WTC11 (cell line): ENCODE measurements around the gene KRT27. TPM values are rescaled to one million over a fixed set of nuclear protein-coding genes. Genes with fewer than 3 reads are reported as not detected.

Source experiments
- ATAC-seq: fragments of 200-7000 bp; cut with Tn5 transposase; 2 replicates; pipeline ENCODE4 v1.10.0; 2021; ENCODE audit warnings: mild to moderate bottlenecking, moderate library complexity
- Bru-seq: library from RNA; stranded (reverse); fragments of 400-500 nt; gene quantifications from one replicate; lab custom pipeline; 2021; lab: Mats Ljungman, UMichigan
- CTCF ChIA-PET: fragments of 300-600 bp; sonication (Branson Sonifier 250); formaldehyde crosslinking; loops from one replicate; lab custom pipeline; 2021; ENCODE audit warnings: antibody characterized with exemption; lab: Charles Lee
- POLR2A ChIA-PET: fragments of 350-600 bp; sonication (Branson Sonifier 250); formaldehyde crosslinking; loops from one replicate; lab custom pipeline; 2021; ENCODE audit warnings: antibody characterized with exemption; lab: Charles Lee
- DNase-seq: peaks from one replicate; pipeline ENCODE4 v3.0.0; 2021; ENCODE audit warnings: low spot score
- H3K27ac Mint-ChIP-seq: 2 replicates; pipeline ENCODE4 v1.8.0; 2021; ENCODE audit warnings: mixed read lengths
- H3K27me3 Mint-ChIP-seq: 2 replicates; pipeline ENCODE4 v1.8.0; 2021; ENCODE audit warnings: low read depth, mild to moderate bottlenecking, moderate library complexity, mixed read lengths
- H3K36me3 Mint-ChIP-seq: 2 replicates; pipeline ENCODE4 v1.8.0; 2021; ENCODE audit warnings: mixed read lengths
- H3K4me1 Mint-ChIP-seq: 2 replicates; pipeline ENCODE4 v1.8.0; 2022; ENCODE audit warnings: mixed read lengths
- H3K4me3 Mint-ChIP-seq: 2 replicates; pipeline ENCODE4 v1.8.0; 2021; ENCODE audit warnings: mild to moderate bottlenecking, moderate library complexity, mixed read lengths
- H3K9me3 Mint-ChIP-seq: 2 replicates; pipeline ENCODE4 v1.8.0; 2021; ENCODE audit warnings: mixed read lengths
- ATF3 ChIP-seq: sonication (generic); formaldehyde crosslinking; conservative IDR thresholded peaks from 2 replicates; pipeline ENCODE4 v1.8.1; 2022; ENCODE audit warnings: mild to moderate bottlenecking, missing genetic modification reagents
- ATF6 ChIP-seq: sonication (generic); formaldehyde crosslinking; IDR thresholded peaks from 2 replicates; pipeline ENCODE4 v1.8.1; 2023; ENCODE audit warnings: mild to moderate bottlenecking, missing genetic modification reagents
- CDX4 ChIP-seq: fragments of 250-450 bp; sonication (Bioruptor Pico); IDR thresholded peaks from 2 replicates; pipeline ENCODE4 v1.9.0; 2021; ENCODE audit warnings: moderate library complexity, mild to moderate bottlenecking, inconsistent platforms, borderline replicate concordance
- CTCF ChIP-seq: fragments of 200-600 bp; IDR thresholded peaks from 2 replicates; pipeline ENCODE4 v1.8.0; 2022; ENCODE audit warnings: antibody characterized with exemption
- E2F5 ChIP-seq: sonication (generic); formaldehyde crosslinking; IDR thresholded peaks from 2 replicates; pipeline ENCODE4 v1.8.1; 2022; ENCODE audit warnings: mild to moderate bottlenecking, moderate library complexity, missing genetic modification reagents
- ELF4 ChIP-seq: sonication (generic); formaldehyde crosslinking; IDR thresholded peaks from 2 replicates; pipeline ENCODE4 v1.8.1; 2022; ENCODE audit warnings: low read depth, mild to moderate bottlenecking, moderate library complexity, missing genetic modification reagents
- GABPB1 ChIP-seq: sonication (generic); formaldehyde crosslinking; IDR thresholded peaks from 2 replicates; pipeline ENCODE4 v1.8.1; 2023; ENCODE audit warnings: mild to moderate bottlenecking, missing genetic modification reagents
- JAZF1 ChIP-seq: fragments of 250-450 bp; sonication (Bioruptor Pico); IDR thresholded peaks from 2 replicates; pipeline ENCODE4 v1.9.0; 2021; ENCODE audit warnings: moderate library complexity, mild to moderate bottlenecking, inconsistent platforms
- KAT7 ChIP-seq: sonication (generic); formaldehyde crosslinking; IDR thresholded peaks from 2 replicates; pipeline ENCODE4 v1.8.1; 2023; ENCODE audit warnings: missing genetic modification reagents, mild to moderate bottlenecking, borderline replicate concordance
- NFATC4 ChIP-seq: fragments of 250-450 bp; sonication (Bioruptor Pico); IDR thresholded peaks from 2 replicates; pipeline ENCODE4 v1.9.0; 2021; ENCODE audit warnings: mild to moderate bottlenecking
- NR2C2 ChIP-seq: sonication (generic); formaldehyde crosslinking; IDR thresholded peaks from 2 replicates; pipeline ENCODE4 v1.8.0; 2022; ENCODE audit warnings: mild to moderate bottlenecking, missing genetic modification reagents
- PRRX2 ChIP-seq: fragments of 250-450 bp; sonication (Bioruptor Pico); IDR thresholded peaks from 2 replicates; pipeline ENCODE4 v1.8.0; 2021; ENCODE audit warnings: mild to moderate bottlenecking
- SMAD4 ChIP-seq: sonication (generic); formaldehyde crosslinking; IDR thresholded peaks from 2 replicates; pipeline ENCODE4 v1.8.0; 2022; ENCODE audit warnings: mild to moderate bottlenecking, missing genetic modification reagents
- TEAD1 ChIP-seq: sonication (generic); formaldehyde crosslinking; IDR thresholded peaks from 2 replicates; pipeline ENCODE4 v1.8.0; 2022; ENCODE audit warnings: mild to moderate bottlenecking, missing genetic modification reagents
- TEAD4 ChIP-seq: sonication (generic); formaldehyde crosslinking; IDR thresholded peaks from 2 replicates; pipeline ENCODE4 v1.8.0; 2022; ENCODE audit warnings: mild to moderate bottlenecking, missing genetic modification reagents
- USF2 ChIP-seq: sonication (generic); formaldehyde crosslinking; IDR thresholded peaks from 2 replicates; pipeline ENCODE4 v1.8.1; 2023; ENCODE audit warnings: mild to moderate bottlenecking, missing genetic modification reagents, moderate library complexity
- ZBTB21 ChIP-seq: sonication (generic); formaldehyde crosslinking; IDR thresholded peaks from 2 replicates; pipeline ENCODE4 v1.8.1; 2023; ENCODE audit warnings: mild to moderate bottlenecking, missing genetic modification reagents, borderline replicate concordance
- ZNF263 ChIP-seq: sonication (generic); formaldehyde crosslinking; IDR thresholded peaks from 2 replicates; pipeline ENCODE4 v1.8.1; 2022; ENCODE audit warnings: low read depth, mild to moderate bottlenecking, moderate library complexity, missing genetic modification reagents
- ZNF423 ChIP-seq: fragments of 250-450 bp; sonication (Bioruptor Pico); IDR thresholded peaks from 2 replicates; pipeline ENCODE4 v2.1.2; 2022; ENCODE audit warnings: mild to moderate bottlenecking, moderate library complexity
- long read RNA-seq, 3 experiments: library from RNA in 1 of 3; library from capped mRNA in 1 of 3; library from polyadenylated mRNA in 1 of 3; unstranded in 2 of 3; stranded (forward) in 1 of 3; transcript quantifications; one replicate each; pipeline ENCODE4 v2.0.0, GENCODE V29; 2021
- total RNA-seq: library from RNA; stranded (reverse); gene quantifications from 3 replicates; pipeline ENCODE4 v1.2.3, GENCODE V29; 2021

Gene KRT27
- total RNA-seq (not detected in 3 replicates), Bru-seq, nascent RNA (not detected)
- long read RNA-seq, experiment 1, result 0 reads
- long read RNA-seq, experiment 2, result 0 reads
- long read RNA-seq, experiment 3, result 0 reads

GRCh38 chr17:40782450-40782849, at the start of gene KRT27:
Gene KRT27, minus strand, starts transcription at chr17:40782550. Its CDS starts 57 bp downstream, at chr17:40782493.
- Mint-ChIP-seq H3K4me3 (no peak within 1 kb of the TSS), H3K27me3 (peaks cover 25% of the 10 kb centered on the region), H3K4me1 (no peaks in the 10 kb centered on the region)
- CTCF ChIA-PET, result interaction anchor here (1.6 kb wide), 1 partner anchor 163 kb away, joined by 6 read pairs; no protein-coding TSS in a partner anchor
- TF ChIP-seq NFATC4 (no peak), KAT7 (CRISPR knock-in tag) (no peak), PRRX2 (CRISPR knock-in tag) (no peak), ELF4 (CRISPR knock-in tag) (no peak), USF2 (CRISPR knock-in tag) (no peak)
- TF ChIP-seq, all 79 proteins: peak for 0
- DNase-seq (no peak), ATAC-seq (no peak)
- POLR2A ChIA-PET, result no interaction called here
- Mint-ChIP-seq H3K9me3 (no peaks in the 10 kb centered on the region), H3K36me3 (no peaks in the 10 kb centered on the region), H3K27ac (no peak within 1 kb of the TSS)

- CTCF ChIA-PET, result no interaction called here
These were observed 47.9 kb upstream of the KRT27 start for GRCh38 chr17:40830085-40830776.

More at GRCh38 chr17:40830085-40830776, 47.9 kb upstream of the KRT27 start:
- POLR2A ChIA-PET, result no interaction called here
- peaks cover 95% of the 10 kb centered on the region for H3K27me3 Mint-ChIP-seq
- ATAC-seq, result no peak
- peaks cover 5% of the 10 kb centered on the region for H3K4me1 Mint-ChIP-seq
- no peak overlapping the region for H3K4me3 Mint-ChIP-seq
- H3K36me3 Mint-ChIP-seq, result peaks cover 4% of the 10 kb centered on the region; the same call in 1 of the 2 replicates
- H3K9me3 Mint-ChIP-seq, result peaks cover 4% of the 10 kb centered on the region; the same call in 1 of the 2 replicates
- DNase-seq, result no peak
- no peak overlapping the region for H3K27ac Mint-ChIP-seq
- no peak for TF ChIP-seq ZBTB21
- no peak for TF ChIP-seq ZNF423
- TF ChIP-seq ZNF263 (CRISPR knock-in tag), result no peak
- no peak for TF ChIP-seq GABPB1 (CRISPR knock-in tag)
- TF ChIP-seq NR2C2 (CRISPR knock-in tag), result no peak
- no peak for TF ChIP-seq CTCF
- no peak for TF ChIP-seq CDX4 (CRISPR knock-in tag)
- no peak for TF ChIP-seq SMAD4
- no peak for TF ChIP-seq ATF3 (CRISPR knock-in tag)
- no peak for TF ChIP-seq ATF6 (CRISPR knock-in tag)
- TF ChIP-seq TEAD1 (CRISPR knock-in tag), result no peak
- no peak for TF ChIP-seq TEAD4 (CRISPR knock-in tag)
- TF ChIP-seq E2F5 (CRISPR knock-in tag), result no peak
- no peak for TF ChIP-seq JAZF1
